Neural progenitor cell (in vitro differentiated cells): ENCODE results near the gene VPS16. TPM values are rescaled to one million over a fixed set of nuclear protein-coding genes. Genes with fewer than 3 reads are reported as not detected.
"Not testable (repeated sequence)": the region's sequence is repeated elsewhere in the genome, so short reads cannot be mapped to it uniquely, and the experiment has no call there.

Experiments
- DNase-seq: peaks from one replicate; pipeline ENCODE4 v3.0.0-alpha.2; 2016; ENCODE audit warnings: low spot score
- H2AFZ ChIP-seq: fragments of 200-600 bp; sonication (generic); replicated peaks from 2 replicates; pipeline ENCODE4 v1.6.1; 2016; ENCODE audit warnings: antibody characterized with exemption
- H3F3A ChIP-seq: fragments of 200-600 bp; sonication (generic); 2 replicates; pipeline ENCODE4 v1.6.1; 2016; ENCODE audit warnings: antibody characterized with exemption, low read depth
- H3K27ac ChIP-seq: fragments of 200-600 bp; sonication (generic); 2 replicates; pipeline ENCODE4 v1.5.1; 2016; ENCODE audit warnings: mild to moderate bottlenecking
- H3K27me3 ChIP-seq: fragments of 200-600 bp; sonication (generic); 2 replicates; pipeline ENCODE4 v1.6.1; 2016; ENCODE audit warnings: mild to moderate bottlenecking, moderate library complexity
- H3K36me3 ChIP-seq: fragments of 200-600 bp; sonication (generic); 2 replicates; pipeline ENCODE4 v1.5.1; 2016
- H3K4me1 ChIP-seq: fragments of 200-600 bp; sonication (generic); 2 replicates; pipeline ENCODE4 v1.6.1; 2016; ENCODE audit warnings: mixed run types
- H3K4me2 ChIP-seq: fragments of 200-600 bp; sonication (generic); 2 replicates; pipeline ENCODE4 v1.6.1; 2016
- H3K4me3 ChIP-seq: fragments of 200-600 bp; sonication (generic); 2 replicates; pipeline ENCODE4 v1.5.1; 2016
- H3K79me2 ChIP-seq: fragments of 200-600 bp; sonication (generic); 2 replicates; pipeline ENCODE4 v1.6.1; 2016; ENCODE audit warnings: low read depth
- H3K9ac ChIP-seq: fragments of 200-600 bp; sonication (generic); 2 replicates; pipeline ENCODE4 v1.6.1; 2016
- H3K9me3 ChIP-seq: fragments of 200-600 bp; sonication (generic); 2 replicates; pipeline ENCODE4 v1.5.1; 2016; ENCODE audit warnings: low read depth
- H4K20me1 ChIP-seq: fragments of 200-600 bp; sonication (generic); 2 replicates; pipeline ENCODE4 v1.6.1; 2016; ENCODE audit warnings: low read depth
- H3K27ac Mint-ChIP-seq: 3 replicates; pipeline ENCODE4 v1.8.0; 2021; ENCODE audit warnings: mixed read lengths
- H3K27me3 Mint-ChIP-seq: 2 replicates; pipeline ENCODE4 v1.8.0; 2022; ENCODE audit warnings: low read depth, mild to moderate bottlenecking, inconsistent platforms, moderate library complexity, mixed read lengths; ENCODE audit not compliant: insufficient read depth
- H3K36me3 Mint-ChIP-seq: 3 replicates; pipeline ENCODE4 v1.8.0; 2021; ENCODE audit warnings: mixed read lengths
- H3K4me1 Mint-ChIP-seq: 3 replicates; pipeline ENCODE4 v1.8.0; 2021; ENCODE audit warnings: mixed read lengths
- H3K4me3 Mint-ChIP-seq: 3 replicates; pipeline ENCODE4 v1.8.0; 2021; ENCODE audit warnings: mild to moderate bottlenecking, moderate library complexity, mixed read lengths
- H3K9me3 Mint-ChIP-seq: 3 replicates; pipeline ENCODE4 v1.8.0; 2020; ENCODE audit warnings: mixed read lengths
- CTCF ChIP-seq: fragments of 200-600 bp; sonication (generic); IDR thresholded peaks from 2 replicates; pipeline ENCODE4 v1.5.1; 2017; ENCODE audit warnings: antibody characterized with exemption, mild to moderate bottlenecking
- EZH2 ChIP-seq: fragments of 200-600 bp; sonication (generic); IDR thresholded peaks from 2 replicates; pipeline ENCODE4 v1.6.1; 2017; ENCODE audit warnings: antibody characterized with exemption, mild to moderate bottlenecking, moderate library complexity
- EZH2phosphoT487 ChIP-seq: fragments of 200-600 bp; sonication (generic); IDR thresholded peaks from 2 replicates; pipeline ENCODE4 v1.6.1; 2017; ENCODE audit warnings: antibody characterized with exemption
- total RNA-seq: library from RNA; depleted of rRNA; stranded (reverse); fragments of >200 nt; gene quantifications from 2 replicates; pipeline ENCODE4 v1.2.3, GENCODE V29; 2015; ENCODE audit warnings: low replicate concordance

The VPS16 gene
- total RNA-seq, 1 donor from 2014 or later = 27.6 TPM

DNA sequence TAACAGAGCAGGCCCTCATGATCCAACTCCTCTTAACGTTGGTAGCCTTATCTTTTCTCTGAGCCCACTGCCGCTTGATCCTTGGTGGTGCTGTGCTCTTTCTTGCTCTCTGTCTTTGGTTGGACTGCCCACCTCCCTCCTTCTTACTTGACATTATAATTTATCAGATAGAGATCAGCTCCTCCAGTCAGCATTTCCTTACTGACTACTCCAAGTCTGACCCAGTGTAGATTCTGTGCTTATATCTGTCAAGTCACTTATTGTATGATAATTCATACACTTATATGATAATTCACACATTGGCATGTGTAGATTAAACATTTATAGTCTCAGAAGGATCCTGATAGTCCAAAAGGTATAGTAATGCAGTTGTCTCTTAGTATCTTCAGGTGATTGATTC is 50.8 kb downstream of the VPS16 start:
- no peak for TF ChIP-seq EZH2
- TF ChIP-seq EZH2phosphoT487 = no peak
- no peak overlapping the region for H3K4me2 ChIP-seq
- no peak overlapping the region for H3K9ac ChIP-seq
- Mint-ChIP-seq H3K4me1 (no peaks in the 10 kb centered on the region), H3K27me3 (peaks cover 2% of the 10 kb centered on the region), H3K4me3 (no peak overlapping the region), H3K9me3 (peaks cover 20% of the 10 kb centered on the region), H3K27ac (no peak overlapping the region), H3K36me3 (peaks cover 26% of the 10 kb centered on the region)
- H3K9me3 ChIP-seq = no peaks in the 10 kb centered on the region
- no peak overlapping the region for H2AFZ ChIP-seq
- peaks cover 99% of the 10 kb centered on the region for H3K79me2 ChIP-seq
- H3F3A ChIP-seq = no peaks in the 10 kb centered on the region
- no peaks in the 10 kb centered on the region for H3K4me1 ChIP-seq
- no peaks in the 10 kb centered on the region for H3K36me3 ChIP-seq
- DNase-seq = no peak
- no peaks in the 10 kb centered on the region for H3K27me3 ChIP-seq
- H3K27ac ChIP-seq = no peak overlapping the region
- no peak overlapping the region for H3K4me3 ChIP-seq
- H4K20me1 ChIP-seq = peaks cover 60% of the 10 kb centered on the region

GRCh38 chr20:2892376-2892775 is 51.8 kb downstream of the VPS16 start:
- no peaks in the 10 kb centered on the region for H3K4me1 ChIP-seq
- H3K36me3 ChIP-seq = peaks cover 3% of the 10 kb centered on the region
- Mint-ChIP-seq H3K9me3 (peaks cover 25% of the 10 kb centered on the region), H3K36me3 (peaks cover 33% of the 10 kb centered on the region), H3K27me3 (peaks cover 2% of the 10 kb centered on the region), H3K27ac (no peak overlapping the region), H3K4me3 (no peak overlapping the region), H3K4me1 (no peaks in the 10 kb centered on the region)
- H4K20me1 ChIP-seq = peaks cover 53% of the 10 kb centered on the region
- H3K9ac ChIP-seq = no peak overlapping the region
- no peaks in the 10 kb centered on the region for H3K9me3 ChIP-seq
- no peak overlapping the region for H3K27ac ChIP-seq
- no peak overlapping the region for H2AFZ ChIP-seq
- no peaks in the 10 kb centered on the region for H3F3A ChIP-seq
- no peaks in the 10 kb centered on the region for H3K27me3 ChIP-seq
- H3K4me2 ChIP-seq = no peak overlapping the region
- TF ChIP-seq CTCF = no peak
- no peak for TF ChIP-seq EZH2
- no peak for TF ChIP-seq EZH2phosphoT487
- H3K79me2 ChIP-seq = peaks cover 99% of the 10 kb centered on the region
- H3K4me3 ChIP-seq = no peak overlapping the region
- no peak for DNase-seq

GRCh38 chr20:2894221-2894620 is 53.7 kb downstream of the VPS16 start:
- H3K27me3 ChIP-seq = no peaks in the 10 kb centered on the region
- H3K36me3 ChIP-seq = peaks cover 3% of the 10 kb centered on the region
- TF ChIP-seq CTCF (no peak), EZH2 (no peak), EZH2phosphoT487 (no peak)
- H3F3A ChIP-seq = no peaks in the 10 kb centered on the region
- DNase-seq = no peak
- H3K4me1 ChIP-seq = no peaks in the 10 kb centered on the region
- no peak overlapping the region for H2AFZ ChIP-seq
- peaks cover 36% of the 10 kb centered on the region for H3K36me3 Mint-ChIP-seq
- H3K27me3 Mint-ChIP-seq = peaks cover 2% of the 10 kb centered on the region
- H3K79me2 ChIP-seq = peaks cover 98% of the 10 kb centered on the region
- no peak overlapping the region for H3K9ac ChIP-seq
- H4K20me1 ChIP-seq = peaks cover 42% of the 10 kb centered on the region
- no peak overlapping the region for H3K27ac ChIP-seq
- no peak overlapping the region for H3K4me3 Mint-ChIP-seq
- no peak overlapping the region for H3K4me2 ChIP-seq
- H3K4me1 Mint-ChIP-seq = no peaks in the 10 kb centered on the region
- H3K9me3 Mint-ChIP-seq = peaks cover 27% of the 10 kb centered on the region
- no peak overlapping the region for H3K4me3 ChIP-seq
- no peak overlapping the region for H3K27ac Mint-ChIP-seq
- no peaks in the 10 kb centered on the region for H3K9me3 ChIP-seq

DNA sequence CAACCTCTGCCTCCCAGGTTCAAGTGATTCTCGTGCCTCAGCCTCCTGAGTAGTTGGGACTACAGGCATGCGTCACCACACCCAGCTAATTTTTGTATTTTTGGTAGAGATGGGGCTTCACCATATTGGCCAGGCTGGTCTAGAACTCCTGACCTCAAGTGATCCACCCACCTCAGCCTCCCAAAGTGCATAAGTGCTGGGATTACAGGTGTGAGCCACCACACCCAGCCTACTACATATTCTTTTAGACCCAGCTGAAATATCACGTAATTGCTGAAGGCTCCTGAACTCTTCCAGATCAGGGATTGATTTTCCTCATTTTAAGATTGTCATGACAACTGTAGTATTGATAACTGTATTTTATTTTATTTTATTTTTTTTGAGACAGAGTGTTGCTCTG is 54.6 kb downstream of the VPS16 start:
- H3K9me3 ChIP-seq, H3K27ac Mint-ChIP-seq, H3K36me3 ChIP-seq, H3K27me3 ChIP-seq, H3K4me1 ChIP-seq, H3K4me3 Mint-ChIP-seq, H3K4me2 ChIP-seq, H2AFZ ChIP-seq, H3K27ac ChIP-seq, H3K4me3 ChIP-seq, H3K4me1 Mint-ChIP-seq, H3K9ac ChIP-seq, H3F3A ChIP-seq, DNase-seq, H3K27me3 Mint-ChIP-seq: not testable (repeated sequence)
- Histone ChIP-seq H3K79me2 (peaks cover 98% of the 10 kb centered on the region), H4K20me1 (peaks cover 34% of the 10 kb centered on the region)
- peaks cover 36% of the 10 kb centered on the region for H3K36me3 Mint-ChIP-seq
- H3K9me3 Mint-ChIP-seq = peaks cover 27% of the 10 kb centered on the region
